ENCODE results near the gene TNFRSF14. TPM values are rescaled to one million over a fixed set of nuclear protein-coding genes. Genes with fewer than 3 reads are reported as not detected.

TNFRSF14 gene
- total and polyA plus RNA-seq, 2 of the 13 experiments (the other 11 are each of a cell fraction or from before 2014, with no cell fraction given), result 11.9 to 49.9 TPM

DNA sequence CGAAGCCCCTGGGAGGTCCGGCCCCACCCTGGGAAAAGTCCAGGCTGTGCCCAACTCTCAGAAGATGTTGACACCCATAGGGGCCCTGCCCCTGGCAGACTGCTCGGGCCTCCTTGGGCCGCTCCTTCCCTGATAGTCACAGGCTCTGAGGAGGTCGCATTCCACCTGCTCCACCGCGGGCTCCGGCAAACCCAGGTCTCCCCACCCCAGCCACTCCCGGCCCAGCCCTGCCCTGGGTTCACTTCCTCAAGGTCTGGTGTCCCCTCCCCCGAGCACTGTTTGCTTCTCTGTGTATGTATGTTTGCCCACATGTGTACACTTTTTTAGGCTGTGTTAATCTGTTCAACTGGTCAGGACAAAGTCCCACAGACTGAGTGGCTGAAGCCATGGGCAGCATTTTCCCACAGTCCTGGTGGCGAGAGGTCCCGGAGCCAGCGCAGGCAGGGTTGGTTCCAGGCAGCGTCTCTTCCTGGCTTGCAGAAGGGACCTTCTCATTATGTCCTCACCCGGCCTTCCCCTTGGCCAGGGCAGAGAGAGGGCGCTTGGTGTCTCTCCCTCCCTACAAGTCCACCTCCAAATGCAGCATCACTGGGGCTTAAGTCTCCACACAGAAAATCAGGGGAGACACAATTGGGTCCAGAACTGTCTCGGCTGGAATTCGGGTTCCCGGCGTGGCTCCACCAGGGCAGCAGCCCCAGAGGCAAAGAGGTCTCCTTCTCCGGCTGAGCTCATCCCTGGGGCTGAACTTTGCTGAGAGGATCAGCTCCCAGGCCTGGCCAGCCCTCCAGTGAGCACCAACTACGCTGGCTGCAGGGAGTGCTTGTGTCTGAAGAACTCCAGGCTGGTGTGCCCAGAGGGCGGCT is 19.9 kb downstream of the TNFRSF14 start (continued):
- TF ChIP-seq, protein P1, sequence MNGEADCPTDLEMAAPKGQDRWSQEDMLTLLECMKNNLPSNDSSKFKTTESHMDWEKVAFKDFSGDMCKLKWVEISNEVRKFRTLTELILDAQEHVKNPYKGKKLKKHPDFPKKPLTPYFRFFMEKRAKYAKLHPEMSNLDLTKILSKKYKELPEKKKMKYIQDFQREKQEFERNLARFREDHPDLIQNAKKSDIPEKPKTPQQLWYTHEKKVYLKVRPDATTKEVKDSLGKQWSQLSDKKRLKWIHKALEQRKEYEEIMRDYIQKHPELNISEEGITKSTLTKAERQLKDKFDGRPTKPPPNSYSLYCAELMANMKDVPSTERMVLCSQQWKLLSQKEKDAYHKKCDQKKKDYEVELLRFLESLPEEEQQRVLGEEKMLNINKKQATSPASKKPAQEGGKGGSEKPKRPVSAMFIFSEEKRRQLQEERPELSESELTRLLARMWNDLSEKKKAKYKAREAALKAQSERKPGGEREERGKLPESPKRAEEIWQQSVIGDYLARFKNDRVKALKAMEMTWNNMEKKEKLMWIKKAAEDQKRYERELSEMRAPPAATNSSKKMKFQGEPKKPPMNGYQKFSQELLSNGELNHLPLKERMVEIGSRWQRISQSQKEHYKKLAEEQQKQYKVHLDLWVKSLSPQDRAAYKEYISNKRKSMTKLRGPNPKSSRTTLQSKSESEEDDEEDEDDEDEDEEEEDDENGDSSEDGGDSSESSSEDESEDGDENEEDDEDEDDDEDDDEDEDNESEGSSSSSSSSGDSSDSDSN (CRISPR knock-in tag; IDR thresholded peaks at IDR 0.05), result peak; percentile 67
- TF ChIP-seq ZMYM3 (CRISPR knock-in tag; IDR thresholded peaks at IDR 0.05), result peak; percentile 53; the same call in 1 of the 2 replicates
- no peak for TF ChIP-seq DR1 (CRISPR knock-in tag; IDR thresholded peaks at IDR 0.05)
- 0 out of 2 replicates have a peak, but pooled peaks have one; percentile 7 for TF ChIP-seq MEIS2 (CRISPR knock-in tag; IDR thresholded peaks at IDR 0.05)
- TF ChIP-seq, protein P2, sequence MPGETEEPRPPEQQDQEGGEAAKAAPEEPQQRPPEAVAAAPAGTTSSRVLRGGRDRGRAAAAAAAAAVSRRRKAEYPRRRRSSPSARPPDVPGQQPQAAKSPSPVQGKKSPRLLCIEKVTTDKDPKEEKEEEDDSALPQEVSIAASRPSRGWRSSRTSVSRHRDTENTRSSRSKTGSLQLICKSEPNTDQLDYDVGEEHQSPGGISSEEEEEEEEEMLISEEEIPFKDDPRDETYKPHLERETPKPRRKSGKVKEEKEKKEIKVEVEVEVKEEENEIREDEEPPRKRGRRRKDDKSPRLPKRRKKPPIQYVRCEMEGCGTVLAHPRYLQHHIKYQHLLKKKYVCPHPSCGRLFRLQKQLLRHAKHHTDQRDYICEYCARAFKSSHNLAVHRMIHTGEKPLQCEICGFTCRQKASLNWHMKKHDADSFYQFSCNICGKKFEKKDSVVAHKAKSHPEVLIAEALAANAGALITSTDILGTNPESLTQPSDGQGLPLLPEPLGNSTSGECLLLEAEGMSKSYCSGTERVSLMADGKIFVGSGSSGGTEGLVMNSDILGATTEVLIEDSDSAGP (CRISPR knock-in tag; IDR thresholded peaks at IDR 0.05; ENCODE audit: borderline replicate concordance), result peak; percentile 16; the same call in 1 of the 2 replicates
- peak; percentile 89 for TF ChIP-seq SAP130 (CRISPR knock-in tag; IDR thresholded peaks at IDR 0.05; ENCODE audit: low read depth)
- TF ChIP-seq, protein P3, sequence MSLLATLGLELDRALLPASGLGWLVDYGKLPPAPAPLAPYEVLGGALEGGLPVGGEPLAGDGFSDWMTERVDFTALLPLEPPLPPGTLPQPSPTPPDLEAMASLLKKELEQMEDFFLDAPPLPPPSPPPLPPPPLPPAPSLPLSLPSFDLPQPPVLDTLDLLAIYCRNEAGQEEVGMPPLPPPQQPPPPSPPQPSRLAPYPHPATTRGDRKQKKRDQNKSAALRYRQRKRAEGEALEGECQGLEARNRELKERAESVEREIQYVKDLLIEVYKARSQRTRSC (CRISPR knock-in tag; IDR thresholded peaks at IDR 0.05; ENCODE audit: low read depth), result no peak
- peak; percentile 80 for TF ChIP-seq TBX2 (CRISPR knock-in tag; IDR thresholded peaks at IDR 0.05; ENCODE audit: borderline replicate concordance)
- TF ChIP-seq AKAP8 (CRISPR knock-in tag; IDR thresholded peaks at IDR 0.05), result no peak; the same call in 1 of the 2 replicates
- TF ChIP-seq PHF20 (CRISPR knock-in tag; IDR thresholded peaks at IDR 0.05), result 0 out of 2 replicates have a peak, but pooled peaks have one; percentile 55
- TF ChIP-seq XBP1 (CRISPR knock-in tag; IDR thresholded peaks at IDR 0.05), result no peak
- no peak for TF ChIP-seq ZNF367 (CRISPR knock-in tag; IDR thresholded peaks at IDR 0.05; ENCODE audit: borderline replicate concordance)
- no peak for TF ChIP-seq SETDB1 (CRISPR knock-in tag; IDR thresholded peaks at IDR 0.05; ENCODE audit: borderline replicate concordance)
- TF ChIP-seq, protein P4, sequence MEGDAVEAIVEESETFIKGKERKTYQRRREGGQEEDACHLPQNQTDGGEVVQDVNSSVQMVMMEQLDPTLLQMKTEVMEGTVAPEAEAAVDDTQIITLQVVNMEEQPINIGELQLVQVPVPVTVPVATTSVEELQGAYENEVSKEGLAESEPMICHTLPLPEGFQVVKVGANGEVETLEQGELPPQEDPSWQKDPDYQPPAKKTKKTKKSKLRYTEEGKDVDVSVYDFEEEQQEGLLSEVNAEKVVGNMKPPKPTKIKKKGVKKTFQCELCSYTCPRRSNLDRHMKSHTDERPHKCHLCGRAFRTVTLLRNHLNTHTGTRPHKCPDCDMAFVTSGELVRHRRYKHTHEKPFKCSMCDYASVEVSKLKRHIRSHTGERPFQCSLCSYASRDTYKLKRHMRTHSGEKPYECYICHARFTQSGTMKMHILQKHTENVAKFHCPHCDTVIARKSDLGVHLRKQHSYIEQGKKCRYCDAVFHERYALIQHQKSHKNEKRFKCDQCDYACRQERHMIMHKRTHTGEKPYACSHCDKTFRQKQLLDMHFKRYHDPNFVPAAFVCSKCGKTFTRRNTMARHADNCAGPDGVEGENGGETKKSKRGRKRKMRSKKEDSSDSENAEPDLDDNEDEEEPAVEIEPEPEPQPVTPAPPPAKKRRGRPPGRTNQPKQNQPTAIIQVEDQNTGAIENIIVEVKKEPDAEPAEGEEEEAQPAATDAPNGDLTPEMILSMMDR (CRISPR knock-in tag; IDR thresholded peaks at IDR 0.05), result no peak
- TF ChIP-seq, protein P5, sequence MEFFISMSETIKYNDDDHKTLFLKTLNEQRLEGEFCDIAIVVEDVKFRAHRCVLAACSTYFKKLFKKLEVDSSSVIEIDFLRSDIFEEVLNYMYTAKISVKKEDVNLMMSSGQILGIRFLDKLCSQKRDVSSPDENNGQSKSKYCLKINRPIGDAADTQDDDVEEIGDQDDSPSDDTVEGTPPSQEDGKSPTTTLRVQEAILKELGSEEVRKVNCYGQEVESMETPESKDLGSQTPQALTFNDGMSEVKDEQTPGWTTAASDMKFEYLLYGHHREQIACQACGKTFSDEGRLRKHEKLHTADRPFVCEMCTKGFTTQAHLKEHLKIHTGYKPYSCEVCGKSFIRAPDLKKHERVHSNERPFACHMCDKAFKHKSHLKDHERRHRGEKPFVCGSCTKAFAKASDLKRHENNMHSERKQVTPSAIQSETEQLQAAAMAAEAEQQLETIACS (CRISPR knock-in tag; IDR thresholded peaks at IDR 0.05), result no peak
- TF ChIP-seq MXD4 (CRISPR knock-in tag; IDR thresholded peaks at IDR 0.05), result no peak
- TF ChIP-seq ZNF883 (CRISPR knock-in tag; IDR thresholded peaks at IDR 0.05; ENCODE audit: not compliant biosample characterization), result no peak
- no peak for TF ChIP-seq SMAD3 (CRISPR knock-in tag; IDR thresholded peaks at IDR 0.05)
- peak; percentile 50 for TF ChIP-seq GABPB1 (CRISPR knock-in tag; IDR thresholded peaks at IDR 0.05)
- no peak for TF ChIP-seq TAF15 (IDR thresholded peaks at IDR 0.05; ENCODE audit: low read depth, low read length, poor library complexity, severe bottlenecking)
- no peak for TF ChIP-seq ZNF777 (CRISPR knock-in tag; IDR thresholded peaks at IDR 0.05)
- TF ChIP-seq MED13 (CRISPR knock-in tag; IDR thresholded peaks at IDR 0.05), result 0 out of 2 replicates have a peak, but pooled peaks have one; percentile 24

All from HepG2 (cell line).